IMR-90 (cell line): ENCODE results near the gene CDK18. TPM values are rescaled to one million over a fixed set of nuclear protein-coding genes. Genes with fewer than 3 reads are reported as not detected.

Experiments used
- ATAC-seq: fragments of 200-7000 bp; cut with Tn5 transposase; 2 replicates; pipeline ENCODE4 v1.9.1; 2020; ENCODE audit warnings: low read depth, mild to moderate bottlenecking, moderate library complexity
- BruUV-seq: library from RNA; stranded (reverse); fragments of 400-500 nt; replicated peaks from 2 replicates; lab custom pipeline; 2021; lab: Mats Ljungman, UMichigan
- CTCF ChIA-PET: fragments of 300-600 bp; formaldehyde crosslinking; extraction: SDS; loops from one replicate; lab custom pipeline; 2021; ENCODE audit warnings: antibody characterized with exemption; lab: Yijun Ruan, JAX
- POLR2A ChIA-PET: fragments of 300-600 bp; sonication (Branson Sonifier 250); formaldehyde crosslinking; loops from one replicate; lab custom pipeline; 2022; ENCODE audit warnings: antibody characterized with exemption; ENCODE audit not compliant: unreplicated experiment; lab: Charles Lee
- DNase-seq: peaks from one replicate; pipeline ENCODE4 v3.0.0; 2013
- H2AFZ ChIP-seq: replicated peaks from 2 replicates; pipeline ENCODE3; 2013; ENCODE audit warnings: low read length, mild to moderate bottlenecking; ENCODE audit not compliant: poor library complexity
- H2AK5ac ChIP-seq: 2 replicates; pipeline ENCODE4 v1.6.1; 2013; ENCODE audit warnings: low read depth, low read length, inconsistent platforms
- H2AK9ac ChIP-seq: replicated peaks from 2 replicates; pipeline ENCODE3; 2013; ENCODE audit warnings: mild to moderate bottlenecking, low read depth, low read length, moderate library complexity; ENCODE audit not compliant: poor library complexity
- H2BK120ac ChIP-seq: 2 replicates; pipeline ENCODE4 v1.6.1; 2013; ENCODE audit warnings: low read depth, low read length, inconsistent platforms
- H2BK15ac ChIP-seq: 3 replicates; pipeline ENCODE4 v1.6.1; 2013; ENCODE audit warnings: low read depth, low read length, inconsistent platforms
- H2BK20ac ChIP-seq: 2 replicates; pipeline ENCODE4 v1.6.1; 2013; ENCODE audit warnings: low read depth, mild to moderate bottlenecking, inconsistent platforms, low read length, moderate library complexity
- H2BK5ac ChIP-seq: 2 replicates; pipeline ENCODE4 v1.6.1; 2013; ENCODE audit warnings: mild to moderate bottlenecking, low read depth, low read length, inconsistent platforms; ENCODE audit not compliant: poor library complexity, severe bottlenecking
- H3K14ac ChIP-seq: replicated peaks from 2 replicates; pipeline ENCODE4 v1.6.1; 2013; ENCODE audit warnings: low read depth, low read length, inconsistent platforms
- H3K18ac ChIP-seq: 2 replicates; pipeline ENCODE4 v1.6.1; 2013; ENCODE audit warnings: low read depth, low read length, control low read depth
- H3K23ac ChIP-seq: 2 replicates; pipeline ENCODE4 v1.6.1; 2013; ENCODE audit warnings: low read depth, low read length, inconsistent platforms
- H3K27ac ChIP-seq: 2 replicates; pipeline ENCODE4 v1.5.1; 2013; ENCODE audit warnings: mild to moderate bottlenecking, control low read depth, low read length; ENCODE audit not compliant: insufficient read depth
- H3K27me3 ChIP-seq: 2 replicates; pipeline ENCODE4 v1.6.1; 2013; ENCODE audit warnings: low read length; ENCODE audit not compliant: control insufficient read depth, insufficient read depth
- H3K36me3 ChIP-seq: 2 replicates; pipeline ENCODE4 v1.6.1; 2013; ENCODE audit warnings: low read length, mixed read lengths; ENCODE audit not compliant: control insufficient read depth, insufficient read depth
- H3K4ac ChIP-seq: 2 replicates; pipeline ENCODE4 v1.6.1; 2013; ENCODE audit warnings: low read depth, low read length, inconsistent platforms
- H3K4me1 ChIP-seq: 2 replicates; pipeline ENCODE4 v1.6.1; 2013; ENCODE audit warnings: low read length, mixed read lengths; ENCODE audit not compliant: control insufficient read depth, insufficient read depth
- H3K4me2 ChIP-seq: 2 replicates; pipeline ENCODE4 v1.6.1; 2013; ENCODE audit warnings: low read depth, mild to moderate bottlenecking, control low read depth, low read length, moderate library complexity
- H3K4me3 ChIP-seq: 2 replicates; pipeline ENCODE4 v1.5.1; 2013; ENCODE audit warnings: low read depth, mild to moderate bottlenecking, control low read depth, low read length, moderate library complexity; ENCODE audit not compliant: insufficient read depth
- H3K56ac ChIP-seq: 2 replicates; pipeline ENCODE4 v1.6.1; 2013; ENCODE audit warnings: low read length, inconsistent platforms; ENCODE audit not compliant: insufficient read depth; ENCODE audit errors: extremely low read depth
- H3K79me1 ChIP-seq, 2 experiments: 2 replicates each; pipeline ENCODE4 v1.6.1; 2013; ENCODE audit warnings: low read length in 2 of 2, inconsistent platforms in 1 of 2, low read depth in 1 of 2
- H3K9ac ChIP-seq: 2 replicates; pipeline ENCODE4 v1.6.1; 2013; ENCODE audit warnings: low read depth, low read length, control low read depth
- H3K9me1 ChIP-seq: 2 replicates; pipeline ENCODE4 v1.6.1; 2013; ENCODE audit warnings: low read length, inconsistent platforms; ENCODE audit not compliant: insufficient read depth
- H3K9me3 ChIP-seq: 2 replicates; pipeline ENCODE4 v1.6.1; 2013; ENCODE audit warnings: low read length; ENCODE audit not compliant: control insufficient read depth, insufficient read depth
- H4K20me1 ChIP-seq: 2 replicates; pipeline ENCODE4 v1.6.1; 2013; ENCODE audit warnings: low read length, inconsistent platforms; ENCODE audit not compliant: insufficient read depth
- H4K5ac ChIP-seq: 2 replicates; pipeline ENCODE4 v1.6.1; 2013; ENCODE audit warnings: mild to moderate bottlenecking, low read depth, low read length, control low read depth
- H4K8ac ChIP-seq, 2 experiments: 2 replicates each; pipeline ENCODE4 v1.6.1; 2013; ENCODE audit warnings: low read depth in 2 of 2, low read length in 2 of 2, control low read depth in 1 of 2, inconsistent platforms in 1 of 2
- H4K91ac ChIP-seq: 2 replicates; pipeline ENCODE4 v1.6.1; 2013; ENCODE audit warnings: low read depth, low read length, inconsistent platforms; ENCODE audit not compliant: insufficient read depth
- BHLHE40 ChIP-seq: fragments of 150-350 bp; IDR thresholded peaks from 2 replicates; pipeline ENCODE4 v1.6.1; 2016; ENCODE audit warnings: mild to moderate bottlenecking, low read depth, low read length
- CEBPB ChIP-seq: IDR thresholded peaks from 2 replicates; pipeline ENCODE4 v1.6.1; 2012; ENCODE audit warnings: low read depth, low read length, improper control_type of control experiment
- CHD1 ChIP-seq: IDR thresholded peaks from 2 replicates; pipeline ENCODE4 v1.6.1; 2012; ENCODE audit warnings: low read depth, low read length, improper control_type of control experiment
- FOS ChIP-seq: fragments of 150-350 bp; IDR thresholded peaks from 2 replicates; pipeline ENCODE4 v1.6.1; 2016; ENCODE audit warnings: low read depth, low read length
- MAFK ChIP-seq: IDR thresholded peaks from 2 replicates; pipeline ENCODE4 v1.6.1; 2012; ENCODE audit warnings: low read depth, low read length, improper control_type of control experiment
- MAZ ChIP-seq: IDR thresholded peaks from 2 replicates; pipeline ENCODE4 v1.6.1; 2012; ENCODE audit warnings: low read depth, mild to moderate bottlenecking, low read length, improper control_type of control experiment, moderate library complexity, borderline replicate concordance
- MXI1 ChIP-seq: IDR thresholded peaks from 2 replicates; pipeline ENCODE4 v1.6.1; 2012; ENCODE audit warnings: low read depth, mild to moderate bottlenecking, low read length, moderate library complexity, borderline replicate concordance
- NFE2L2 ChIP-seq: fragments of 150-350 bp; IDR thresholded peaks from 2 replicates; pipeline ENCODE4 v1.6.1; 2016; ENCODE audit warnings: low read depth, mild to moderate bottlenecking, low read length
- POLR2A ChIP-seq: IDR thresholded peaks from 2 replicates; pipeline ENCODE4 v1.6.1; 2012; ENCODE audit warnings: mild to moderate bottlenecking, low read depth, low read length
- RAD21 ChIP-seq: IDR thresholded peaks from 2 replicates; pipeline ENCODE4 v1.6.1; 2012; ENCODE audit warnings: low read length, improper control_type of control experiment
- RCOR1 ChIP-seq: IDR thresholded peaks from 2 replicates; pipeline ENCODE4 v1.6.1; 2012; ENCODE audit warnings: mild to moderate bottlenecking, low read length, improper control_type of control experiment; ENCODE audit not compliant: insufficient replicate concordance
- RFX5 ChIP-seq: IDR thresholded peaks from 2 replicates; pipeline ENCODE4 v1.8.0; 2012; ENCODE audit warnings: low read depth, mild to moderate bottlenecking, low read length, moderate library complexity
- SMC3 ChIP-seq: fragments of 150-350 bp; IDR thresholded peaks from 2 replicates; pipeline ENCODE4 v1.6.1; 2016; ENCODE audit warnings: low read depth, mild to moderate bottlenecking, antibody characterized with exemption, low read length, moderate library complexity
- WGBS, 2 experiments: methylation state at CpG; one replicate each; pipeline versions ENCODE4 v1.1.5 to v1.1.7; 2013; ENCODE audit warnings: missing lambda C conversion rate in 2 of 2; ENCODE audit not compliant: insufficient read length in 1 of 2; ENCODE audit errors: extremely low coverage in 2 of 2; 5-methylcytosine and 5-hydroxymethylcytosine counted together
- dilution Hi-C: fragments of 300-500 bp; cut with HindIII; formaldehyde crosslinking; loops from one replicate; pipeline ENCODE4 v1.14.3; 2018; ENCODE audit warnings: low sequenced_read_pairs; ENCODE audit not compliant: unreplicated experiment
- in situ Hi-C: fragments of 300-500 bp; cut with MboI; formaldehyde crosslinking; loops from 3 replicates; pipeline ENCODE4 v1.14.3; 2019; ENCODE audit warnings: low sequenced_read_pairs, inconsistent platforms, mixed read lengths
- intact Hi-C: fragments of 100-400 bp; cut with micrococcal nuclease; formaldehyde crosslinking; loops from 2 replicates; pipeline ENCODE4 v1.10.0; 2022
- polyA plus RNA-seq, 3 experiments: library from polyadenylated mRNA; depleted of rRNA; stranded (reverse); fragments of >200 nt; gene quantifications; 2 replicates each; pipeline ENCODE4 v1.2.3, GENCODE V29; 2012; ENCODE audit warnings: low replicate concordance in 1 of 3
- total RNA-seq: library from RNA; depleted of rRNA; stranded (reverse); fragments of >200 nt; gene quantifications from 2 replicates; pipeline ENCODE4 v1.2.3, GENCODE V29; 2012
- TF ChIP-seq, protein P1 (sequence below): fragments of 150-350 bp; IDR thresholded peaks from 2 replicates; pipeline ENCODE4 v1.6.1; 2016; ENCODE audit warnings: low read depth, mild to moderate bottlenecking, low read length, moderate library complexity, borderline replicate concordance
- TF ChIP-seq, protein P2 (sequence below): conservative IDR thresholded peaks from 2 replicates; pipeline ENCODE4 v1.5.1; 2012; ENCODE audit warnings: mild to moderate bottlenecking, low read depth, low read length, improper control_type of control experiment

Gene CDK18
- total and polyA plus RNA-seq, 2 of the 4 experiments (the other 2 are of a cell fraction): 0.18 to 0.48 TPM

DNA sequence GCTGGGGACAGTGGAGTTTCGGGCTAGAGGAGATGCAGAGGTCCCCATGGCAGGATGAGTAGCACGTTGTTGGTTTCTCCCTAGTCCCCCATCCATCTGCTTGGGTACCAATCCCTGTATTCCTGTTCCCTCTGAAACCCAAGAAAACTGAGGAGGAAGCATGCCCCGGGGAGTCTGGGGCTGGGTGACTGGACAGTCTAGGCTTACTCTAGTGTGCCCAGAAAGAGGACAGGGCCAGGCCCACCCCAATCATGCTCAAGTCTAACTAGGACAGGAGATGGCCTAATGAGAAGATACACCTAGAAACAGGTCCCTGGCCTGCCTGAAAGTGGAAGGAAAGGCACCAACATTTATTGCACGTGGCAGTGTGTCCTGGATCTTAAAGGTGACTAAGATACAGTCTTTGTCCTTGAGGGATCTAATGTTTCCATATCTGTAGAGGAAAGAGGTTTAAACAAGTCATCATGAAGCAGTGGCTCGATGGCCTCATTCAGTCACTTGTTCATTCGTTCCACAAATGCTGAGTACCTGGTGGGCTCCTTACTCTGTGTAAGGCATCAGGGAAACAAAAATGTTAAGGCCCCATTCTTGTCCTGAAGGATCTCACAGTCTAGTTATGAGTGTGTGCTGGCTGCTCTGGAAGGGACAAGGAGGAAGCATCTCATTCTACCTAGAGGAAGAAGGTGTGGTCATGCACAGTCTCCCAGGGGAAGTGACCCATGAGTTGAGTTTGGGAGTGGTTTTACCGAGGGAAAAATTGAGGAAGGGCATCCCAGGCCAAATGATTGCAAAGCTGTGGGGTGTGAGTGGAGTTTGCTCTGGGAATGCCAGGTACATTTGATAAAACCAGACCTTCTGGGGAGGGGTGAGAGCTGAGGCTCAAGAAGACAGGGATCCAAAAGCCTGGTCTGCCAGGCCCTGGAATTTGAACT lies 10.0 kb downstream of the CDK18 start:
- Histone ChIP-seq H3K27ac (no peak overlapping the region), H3K9me1 (no peaks in the 10 kb centered on the region), H3K9me3 (no peaks in the 10 kb centered on the region), H3K14ac (no peak overlapping the region), H2AFZ (no peak overlapping the region), H4K20me1 (no peaks in the 10 kb centered on the region; the same call in 1 of the 2 replicates), H2BK5ac (no peak overlapping the region), H4K5ac (no peak overlapping the region), H3K18ac (no peak overlapping the region), H3K4me3 (no peak overlapping the region), H2AK9ac (no peak overlapping the region), H3K79me1 (no peaks in the 10 kb centered on the region), H3K9ac (no peak overlapping the region), H3K4me1 (no peaks in the 10 kb centered on the region; the same call in 1 of the 2 replicates), H4K8ac (no peak overlapping the region), H2BK15ac (no peak overlapping the region), H3K27me3 (peaks cover 38% of the 10 kb centered on the region), H3K56ac (no peak overlapping the region), H2BK20ac (no peak overlapping the region), H4K91ac (no peak overlapping the region), H3K23ac (no peak overlapping the region), H3K4ac (no peak overlapping the region), H3K36me3 (no peaks in the 10 kb centered on the region), H2AK5ac (no peak overlapping the region), H2BK120ac (no peak overlapping the region), H3K4me2 (no peak overlapping the region)
- WGBS, 2 experiments: 88% methylated on average over 4 of the region's 7 CpGs; no CpG with 5 or more reads in 1 of the 2 experiments
- DNase-seq (no peak), ATAC-seq (no peak)
- no TSS peak for BruUV-seq
- in situ Hi-C loops (no loop called here), dilution Hi-C loops (no loop called here), intact Hi-C loops (no loop called here)
- POLR2A ChIA-PET: no interaction called here
- CTCF ChIA-PET: interaction anchor here (0.9 kb wide), 1 partner anchor 54 kb away, joined by 4 read pairs; a partner anchor contains a TSS
- no peak for TF ChIP-seq RFX5
- no peak for TF ChIP-seq SMC3
- TF ChIP-seq CHD1: no peak
- no peak for TF ChIP-seq RAD21
- no peak for TF ChIP-seq MAZ
- TF ChIP-seq, protein P1, sequence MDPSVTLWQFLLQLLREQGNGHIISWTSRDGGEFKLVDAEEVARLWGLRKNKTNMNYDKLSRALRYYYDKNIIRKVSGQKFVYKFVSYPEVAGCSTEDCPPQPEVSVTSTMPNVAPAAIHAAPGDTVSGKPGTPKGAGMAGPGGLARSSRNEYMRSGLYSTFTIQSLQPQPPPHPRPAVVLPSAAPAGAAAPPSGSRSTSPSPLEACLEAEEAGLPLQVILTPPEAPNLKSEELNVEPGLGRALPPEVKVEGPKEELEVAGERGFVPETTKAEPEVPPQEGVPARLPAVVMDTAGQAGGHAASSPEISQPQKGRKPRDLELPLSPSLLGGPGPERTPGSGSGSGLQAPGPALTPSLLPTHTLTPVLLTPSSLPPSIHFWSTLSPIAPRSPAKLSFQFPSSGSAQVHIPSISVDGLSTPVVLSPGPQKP: no peak
- TF ChIP-seq, protein P2, sequence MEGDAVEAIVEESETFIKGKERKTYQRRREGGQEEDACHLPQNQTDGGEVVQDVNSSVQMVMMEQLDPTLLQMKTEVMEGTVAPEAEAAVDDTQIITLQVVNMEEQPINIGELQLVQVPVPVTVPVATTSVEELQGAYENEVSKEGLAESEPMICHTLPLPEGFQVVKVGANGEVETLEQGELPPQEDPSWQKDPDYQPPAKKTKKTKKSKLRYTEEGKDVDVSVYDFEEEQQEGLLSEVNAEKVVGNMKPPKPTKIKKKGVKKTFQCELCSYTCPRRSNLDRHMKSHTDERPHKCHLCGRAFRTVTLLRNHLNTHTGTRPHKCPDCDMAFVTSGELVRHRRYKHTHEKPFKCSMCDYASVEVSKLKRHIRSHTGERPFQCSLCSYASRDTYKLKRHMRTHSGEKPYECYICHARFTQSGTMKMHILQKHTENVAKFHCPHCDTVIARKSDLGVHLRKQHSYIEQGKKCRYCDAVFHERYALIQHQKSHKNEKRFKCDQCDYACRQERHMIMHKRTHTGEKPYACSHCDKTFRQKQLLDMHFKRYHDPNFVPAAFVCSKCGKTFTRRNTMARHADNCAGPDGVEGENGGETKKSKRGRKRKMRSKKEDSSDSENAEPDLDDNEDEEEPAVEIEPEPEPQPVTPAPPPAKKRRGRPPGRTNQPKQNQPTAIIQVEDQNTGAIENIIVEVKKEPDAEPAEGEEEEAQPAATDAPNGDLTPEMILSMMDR: no peak
- TF ChIP-seq BHLHE40: no peak
- TF ChIP-seq NFE2L2: no peak
- TF ChIP-seq CEBPB: no peak
- no peak for TF ChIP-seq MAFK
- no peak for TF ChIP-seq RCOR1
- no peak for TF ChIP-seq POLR2A
- no peak for TF ChIP-seq MXI1
- no peak for TF ChIP-seq FOS
